Suppressor macrophage treated with lipopolysaccharide for 1 hour (primary cell): ENCODE measurements around the gene DHTKD1.

Source experiments
- DNase-seq, 3 donors: peaks; one replicate each; pipeline ENCODE4 v3.0.0-alpha.2; 2020 to 2022

The DHTKD1 gene

GRCh38 chr10:12068449-12069269 lies at the start of gene DHTKD1:
Gene DHTKD1, plus strand, starts transcription at chr10:12068954. Its CDS starts 80 bp downstream, at chr10:12069034.
- DNase-seq: peak; percentile 99

- no peak for DNase-seq
Measured at GRCh38 chr10:12019283-12019971, 49.3 kb upstream of the DHTKD1 start.

GRCh38 chr10:12020574-12020973 lies 48.2 kb upstream of the DHTKD1 start:
- no peak for DNase-seq

- DNase-seq: no peak
Measured at GRCh38 chr10:12022580-12023257, 46.0 kb upstream of the DHTKD1 start.

- DNase-seq: no peak
Measured at GRCh38 chr10:12025591-12025990, 43.2 kb upstream of the DHTKD1 start.

- DNase-seq: no peak
Measured at GRCh38 chr10:12027539-12027938, 41.2 kb upstream of the DHTKD1 start.

- no peak for DNase-seq
Measured at GRCh38 chr10:12031404-12031803, 37.4 kb upstream of the DHTKD1 start.

- DNase-seq: no peak
Measured at GRCh38 chr10:12036073-12036655, 32.6 kb upstream of the DHTKD1 start.

GRCh38 chr10:12041766-12042408 lies 26.9 kb upstream of the DHTKD1 start:
- DNase-seq: peak; percentile 27 to 49 (median 31)

GRCh38 chr10:12042409-12042796 lies 26.4 kb upstream of the DHTKD1 start:
- peak in 2 of 3 donors; percentile 57 to 72 for DNase-seq

- DNase-seq: peak; percentile 98 to 99 (median 99)
Measured at GRCh38 chr10:12042797-12043651, 25.7 kb upstream of the DHTKD1 start, which contains the start of gene UPF2. Gene UPF2, minus strand, starts transcription at chr10:12042809. Its CDS starts 7,386 bp downstream, at chr10:12035423.

- no peak for DNase-seq
Measured at GRCh38 chr10:12045596-12045995, 23.2 kb upstream of the DHTKD1 start.

- DNase-seq: peak; percentile 33 to 41 (median 35)
Measured at GRCh38 chr10:12048547-12048946, 20.2 kb upstream of the DHTKD1 start.

- no peak for DNase-seq
Measured at GRCh38 chr10:12050528-12050927, 18.2 kb upstream of the DHTKD1 start.

GRCh38 chr10:12051241-12051640 lies 17.5 kb upstream of the DHTKD1 start:
- DNase-seq: peak; percentile 34 to 58 (median 47)

- no peak for DNase-seq
Measured at GRCh38 chr10:12055732-12056131, 13.0 kb upstream of the DHTKD1 start.

- no peak for DNase-seq
Measured at GRCh38 chr10:12056748-12057147, 12.0 kb upstream of the DHTKD1 start.

- DNase-seq: no peak
Measured at GRCh38 chr10:12061124-12061523, 7.6 kb upstream of the DHTKD1 start.

- DNase-seq: no peak
Measured at GRCh38 chr10:12062754-12063482, 5.8 kb upstream of the DHTKD1 start.

GRCh38 chr10:12063483-12063818 lies 5.3 kb upstream of the DHTKD1 start:
- no peak for DNase-seq

GRCh38 chr10:12067336-12067735 lies 1.4 kb upstream of the DHTKD1 start:
- no peak for DNase-seq
